Measurements from ENCODE around the gene MXI1.

DNA sequence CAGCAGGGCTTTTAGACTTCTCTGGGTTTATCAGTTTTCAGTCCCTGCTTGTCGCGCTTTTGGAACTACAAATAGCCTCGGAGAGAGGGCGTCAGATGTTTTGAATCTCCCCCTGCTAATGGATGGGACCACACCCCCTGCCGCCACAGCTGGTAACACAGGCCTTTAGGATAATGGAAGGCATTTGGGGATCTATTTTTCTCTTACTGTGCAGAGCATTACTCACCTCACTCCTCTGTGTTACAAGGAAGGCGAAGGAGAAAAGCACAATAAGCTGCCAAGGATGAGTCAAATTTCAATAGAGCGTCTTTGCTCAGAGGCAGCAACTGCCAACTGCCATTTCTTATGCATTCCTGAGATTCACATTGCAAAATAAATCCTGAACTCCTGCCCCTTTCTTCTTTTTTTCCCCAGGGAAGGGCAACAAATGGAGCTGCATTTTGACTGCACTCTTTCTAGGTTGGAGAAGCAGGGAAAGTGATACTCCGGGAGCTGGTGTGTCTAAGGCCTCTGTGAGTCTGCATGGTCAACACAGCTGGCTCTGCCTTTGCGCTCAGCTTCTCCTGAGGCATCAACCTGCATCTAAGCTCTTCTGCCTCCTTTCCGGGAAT is 128.8 kb downstream of the MXI1 start:
- TF ChIP-seq ARNT (IDR thresholded peaks at IDR 0.05) (no peak), SP1 (IDR thresholded peaks at IDR 0.05) (no peak), FOXA1 (IDR thresholded peaks at IDR 0.05) (no peak), LEF1 (IDR thresholded peaks at IDR 0.05; ENCODE audit: borderline replicate concordance) (no peak), SUZ12 (IDR thresholded peaks at IDR 0.05) (no peak), HDGF (IDR thresholded peaks at IDR 0.05; ENCODE audit: borderline replicate concordance) (no peak), ELF4 (IDR thresholded peaks at IDR 0.05) (no peak), TARDBP (IDR thresholded peaks at IDR 0.05) (no peak), FOXM1 (IDR thresholded peaks at IDR 0.05; ENCODE audit: borderline replicate concordance) (no peak), BHLHE40 (IDR thresholded peaks at IDR 0.05; ENCODE audit: borderline replicate concordance) (no peak), NFRKB (IDR thresholded peaks at IDR 0.05) (no peak)
